ENCODE data around the gene NR1D1. TPM values are rescaled to one million over a fixed set of nuclear protein-coding genes. Genes with fewer than 3 reads are reported as not detected.

NR1D1 gene
- total RNA-seq, 1 donor from 2014 or later: 2.6 TPM

GRCh38 chr17:40074871-40075200 lies 25.6 kb downstream of the NR1D1 start:
- Mint-ChIP-seq H3K27ac (no peak overlapping the region), H3K4me3 (ENCODE audit: low read depth) (no peak overlapping the region), H3K9me3 (ENCODE audit: low read depth) (no peaks in the 10 kb centered on the region), H3K36me3 (ENCODE audit: insufficient read depth) (no peaks in the 10 kb centered on the region), H3K4me1 (ENCODE audit: low read depth) (peaks cover 42% of the 10 kb centered on the region), H3K27me3 (no peaks in the 10 kb centered on the region)
- DNase-seq (ENCODE audit: low spot score, unreplicated experiment): no peak
- TF ChIP-seq CTCF (IDR thresholded peaks at IDR 0.05; ENCODE audit: unreplicated experiment): no peak

- DNase-seq (ENCODE audit: low spot score, unreplicated experiment): no peak
- H3K27me3 Mint-ChIP-seq: no peaks in the 10 kb centered on the region
- H3K9me3 Mint-ChIP-seq (ENCODE audit: low read depth): no peaks in the 10 kb centered on the region
- no peak overlapping the region for H3K4me3 Mint-ChIP-seq (ENCODE audit: low read depth)
- H3K27ac Mint-ChIP-seq: no peak overlapping the region
- no peaks in the 10 kb centered on the region for H3K36me3 Mint-ChIP-seq (ENCODE audit: insufficient read depth)
- no peak for TF ChIP-seq CTCF (IDR thresholded peaks at IDR 0.05; ENCODE audit: unreplicated experiment)
- peaks cover 49% of the 10 kb centered on the region for H3K4me1 Mint-ChIP-seq (ENCODE audit: low read depth)
Observed at GRCh38 chr17:40074175-40074512, 26.2 kb downstream of the NR1D1 start.

- Mint-ChIP-seq H3K27me3 (no peaks in the 10 kb centered on the region), H3K9me3 (ENCODE audit: low read depth) (no peaks in the 10 kb centered on the region), H3K4me1 (ENCODE audit: low read depth) (peaks cover 53% of the 10 kb centered on the region), H3K27ac (peak overlapping the region; percentile 77), H3K4me3 (ENCODE audit: low read depth) (peak overlapping the region; percentile 23), H3K36me3 (ENCODE audit: insufficient read depth) (no peaks in the 10 kb centered on the region)
- DNase-seq (ENCODE audit: low spot score, unreplicated experiment): no peak
- no peak for TF ChIP-seq CTCF (IDR thresholded peaks at IDR 0.05; ENCODE audit: unreplicated experiment)
Observed at GRCh38 chr17:40073454-40074174, 26.8 kb downstream of the NR1D1 start.

GRCh38 chr17:40072735-40073346 lies 27.5 kb downstream of the NR1D1 start:
- no peak for DNase-seq (ENCODE audit: low spot score, unreplicated experiment)
- Mint-ChIP-seq H3K4me1 (ENCODE audit: low read depth) (peaks cover 57% of the 10 kb centered on the region), H3K36me3 (ENCODE audit: insufficient read depth) (no peaks in the 10 kb centered on the region), H3K27ac (peak overlapping the region; percentile 71), H3K4me3 (ENCODE audit: low read depth) (peak overlapping the region; percentile 35), H3K27me3 (no peaks in the 10 kb centered on the region), H3K9me3 (ENCODE audit: low read depth) (no peaks in the 10 kb centered on the region)
- no peak for TF ChIP-seq CTCF (IDR thresholded peaks at IDR 0.05; ENCODE audit: unreplicated experiment)

GRCh38 chr17:40072040-40072734 lies 28.2 kb downstream of the NR1D1 start:
- peaks cover 57% of the 10 kb centered on the region for H3K4me1 Mint-ChIP-seq (ENCODE audit: low read depth)
- no peak for TF ChIP-seq CTCF (IDR thresholded peaks at IDR 0.05; ENCODE audit: unreplicated experiment)
- no peaks in the 10 kb centered on the region for H3K9me3 Mint-ChIP-seq (ENCODE audit: low read depth)
- H3K36me3 Mint-ChIP-seq (ENCODE audit: insufficient read depth): no peaks in the 10 kb centered on the region
- no peak overlapping the region for H3K4me3 Mint-ChIP-seq (ENCODE audit: low read depth)
- no peaks in the 10 kb centered on the region for H3K27me3 Mint-ChIP-seq
- no peak overlapping the region for H3K27ac Mint-ChIP-seq
- no peak for DNase-seq (ENCODE audit: low spot score, unreplicated experiment)
